8988T (cell line): ENCODE measurements around the gene LINS1.
"Not testable (repeated sequence)": the region's sequence is repeated elsewhere in the genome, so short reads cannot be mapped to it uniquely, and the experiment has no call there.

Experiments
- DNase-seq: peaks from one replicate; pipeline ENCODE4 v3.0.0; 2011

The LINS1 gene

GRCh38 chr15:100601617-100602063 is 344 bp downstream of the LINS1 start:
- DNase-seq, result no peak

GRCh38 chr15:100601163-100601562 is 821 bp downstream of the LINS1 start:
- DNase-seq, result no peak

- no peak for DNase-seq
Measured at GRCh38 chr15:100598655-100599054, 3.3 kb downstream of the LINS1 start.

GRCh38 chr15:100597862-100598261 is 4.1 kb downstream of the LINS1 start:
- no peak for DNase-seq

- no peak for DNase-seq
Measured at GRCh38 chr15:100596792-100597191, 5.2 kb downstream of the LINS1 start.

GRCh38 chr15:100595964-100596363 is 6.0 kb downstream of the LINS1 start:
- no peak for DNase-seq

GRCh38 chr15:100593431-100593830 is 8.6 kb downstream of the LINS1 start:
- no peak for DNase-seq

GRCh38 chr15:100592898-100593297 is 9.1 kb downstream of the LINS1 start:
- no peak for DNase-seq

GRCh38 chr15:100591835-100592234 is 10.1 kb downstream of the LINS1 start:
- no peak for DNase-seq

GRCh38 chr15:100591163-100591562 is 10.8 kb downstream of the LINS1 start:
- not testable (repeated sequence) for DNase-seq

- DNase-seq, result no peak
Measured at GRCh38 chr15:100588638-100589242, 13.2 kb downstream of the LINS1 start.

GRCh38 chr15:100580414-100580813 is 21.6 kb downstream of the LINS1 start:
- DNase-seq, result no peak

- no peak for DNase-seq
Measured at GRCh38 chr15:100573526-100573925, 28.5 kb downstream of the LINS1 start.

- DNase-seq, result no peak
Measured at GRCh38 chr15:100572362-100572983, 29.5 kb downstream of the LINS1 start.

GRCh38 chr15:100571592-100572167 is 30.3 kb downstream of the LINS1 start:
- no peak for DNase-seq

GRCh38 chr15:100570735-100571313 is 31.2 kb downstream of the LINS1 start:
- DNase-seq, result no peak

GRCh38 chr15:100570275-100570674 is 31.7 kb downstream of the LINS1 start:
- no peak for DNase-seq

- DNase-seq, result no peak
Measured at GRCh38 chr15:100569391-100569790, 32.6 kb downstream of the LINS1 start.

GRCh38 chr15:100566850-100567628 is 34.9 kb downstream of the LINS1 start:
- no peak for DNase-seq

GRCh38 chr15:100565591-100565990 is 36.4 kb downstream of the LINS1 start:
- DNase-seq, result no peak

- DNase-seq, result no peak
Measured at GRCh38 chr15:100560323-100560722, 41.7 kb downstream of the LINS1 start.

GRCh38 chr15:100559330-100559729 is 42.7 kb downstream of the LINS1 start:
- no peak for DNase-seq

- no peak for DNase-seq
Measured at GRCh38 chr15:100558771-100559254, 43.2 kb downstream of the LINS1 start.
